Esophagus (tissue), 2 donors: Measurements from ENCODE around the gene TMEM120A. TPM values are rescaled to one million over a fixed set of nuclear protein-coding genes. Genes with fewer than 3 reads are reported as not detected.

Experiments
- H3K27ac ChIP-seq, 2 donors: one replicate each; pipeline ENCODE4 v1.5.1; 2013; ENCODE audit warnings: low read depth in 2 of 2, mild to moderate bottlenecking in 2 of 2, inconsistent platforms in 1 of 2, low read length in 1 of 2, moderate library complexity in 1 of 2
- H3K27me3 ChIP-seq, 2 donors: one replicate each; pipeline ENCODE4 v1.6.1; 2013; ENCODE audit warnings: low read length in 2 of 2, control low read depth in 1 of 2, mild to moderate bottlenecking in 1 of 2; ENCODE audit not compliant: insufficient read depth in 2 of 2, control insufficient read depth in 1 of 2
- H3K36me3 ChIP-seq, 2 donors: one replicate each; pipeline ENCODE4 v1.6.1; 2013; ENCODE audit warnings: low read length in 1 of 2; ENCODE audit not compliant: control insufficient read depth in 2 of 2, insufficient read depth in 2 of 2
- H3K4me1 ChIP-seq, 2 donors: one replicate each; pipeline ENCODE4 v1.6.1; 2013; ENCODE audit warnings: low read length in 1 of 2; ENCODE audit not compliant: control insufficient read depth in 2 of 2, insufficient read depth in 2 of 2
- H3K4me3 ChIP-seq, 2 donors: one replicate each; pipeline ENCODE4 v1.5.1; 2013; ENCODE audit warnings: low read length in 2 of 2, mild to moderate bottlenecking in 2 of 2, low read depth in 1 of 2, moderate library complexity in 1 of 2
- H3K9me3 ChIP-seq, 2 donors: one replicate each; pipeline ENCODE4 v1.6.1; 2013; ENCODE audit warnings: mild to moderate bottlenecking in 2 of 2, low read depth in 1 of 2, low read length in 1 of 2, moderate library complexity in 1 of 2; ENCODE audit not compliant: control insufficient read depth in 2 of 2, insufficient read depth in 1 of 2
- WGBS, 2 donors: extraction: QIAGEN DNeasy Blood & Tissue Kit; methylation state at CpG; one replicate each; pipeline ENCODE4 v1.1.7; 2013; 5-methylcytosine and 5-hydroxymethylcytosine counted together
- polyA plus RNA-seq, 2 donors: library from polyadenylated mRNA; stranded (reverse); fragments of 200-250 nt; gene quantifications; one replicate each; pipeline ENCODE4 v1.2.3, GENCODE V29; 2013
- donor health status: healthy with polysubstance abuse.
- donor health status: Bipolar disorder and iron deficiency.

The TMEM120A gene
- polyA plus RNA-seq, 2 donors = 43.8 to 51.0 TPM

GRCh38 chr7:75998038-75998437, 3.6 kb upstream of the TMEM120A start:
- H3K4me1 ChIP-seq = peaks cover 0 to 11% of the 10 kb centered on the region in 2 donors
- no peak overlapping the region for H3K4me3 ChIP-seq
- no peaks in the 10 kb centered on the region for H3K27me3 ChIP-seq
- WGBS, 2 donors = 96 to 98% methylated on average over 1 of the region's 1 CpG
- no peak overlapping the region for H3K27ac ChIP-seq
- H3K9me3 ChIP-seq = no peaks in the 10 kb centered on the region
- H3K36me3 ChIP-seq = peaks cover 2 to 23% of the 10 kb centered on the region in 2 donors

DNA sequence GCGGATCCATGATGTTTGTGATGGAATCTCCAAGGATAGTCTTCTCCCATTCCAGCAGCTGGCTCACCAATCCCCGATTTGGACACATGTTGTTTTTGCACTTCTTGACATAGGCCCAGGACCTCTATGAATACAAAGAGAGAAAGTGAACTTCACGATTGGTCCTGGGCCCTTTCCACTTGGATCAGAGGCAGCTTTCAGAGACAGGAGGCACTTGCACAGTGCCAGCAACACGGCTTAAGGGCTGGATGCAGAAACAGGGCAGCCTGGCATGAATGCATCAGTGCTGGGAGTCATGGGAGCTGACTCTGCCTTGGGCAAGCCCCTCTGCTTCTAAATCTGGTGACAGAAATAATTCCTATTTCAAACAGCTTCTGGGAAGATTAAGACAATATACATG, 2.1 kb upstream of the TMEM120A start:
- Histone ChIP-seq H3K4me1 (peaks cover 0 to 13% of the 10 kb centered on the region in 2 donors), H3K27ac (no peak overlapping the region), H3K36me3 (peaks cover 2 to 19% of the 10 kb centered on the region in 2 donors), H3K4me3 (no peak overlapping the region), H3K27me3 (no peaks in the 10 kb centered on the region), H3K9me3 (no peaks in the 10 kb centered on the region)
- 61 to 73% methylated on average over 4 of the region's 4 CpGs for WGBS, 2 donors

DNA sequence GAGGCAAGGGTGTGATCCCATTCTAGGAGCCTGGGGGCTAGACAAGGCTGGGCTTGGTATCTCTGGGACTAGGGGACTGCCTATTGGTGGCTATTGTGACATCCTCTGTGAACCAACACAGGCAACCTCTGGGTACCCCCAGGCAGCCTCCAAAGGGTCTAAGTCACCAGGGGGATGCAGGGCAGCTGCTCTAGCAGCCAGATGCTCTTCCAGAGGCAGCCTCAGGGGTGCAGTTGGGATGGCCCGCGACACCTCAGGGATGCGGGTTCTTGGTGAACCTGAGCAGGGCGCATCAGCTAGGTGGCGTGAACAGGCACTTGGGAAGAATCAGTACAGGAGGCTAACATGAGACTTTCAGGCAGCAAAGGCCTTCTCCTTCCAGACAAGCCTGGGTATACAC, 1.6 kb upstream of the TMEM120A start:
- Histone ChIP-seq H3K27me3 (no peaks in the 10 kb centered on the region), H3K36me3 (peaks cover 2 to 16% of the 10 kb centered on the region in 2 donors), H3K9me3 (no peaks in the 10 kb centered on the region), H3K4me3 (no peak overlapping the region), H3K27ac (no peak overlapping the region), H3K4me1 (peaks cover 0 to 13% of the 10 kb centered on the region in 2 donors)
- 96 to 100% methylated on average over 5 of the region's 5 CpGs for WGBS, 2 donors

GRCh38 chr7:75995052-75995471, 667 bp upstream of the TMEM120A start:
- H3K4me3 ChIP-seq = peak overlapping the region; percentile 72 to 91
- H3K4me1 ChIP-seq = peaks cover 0 to 13% of the 10 kb centered on the region in 2 donors
- peaks cover 2 to 8% of the 10 kb centered on the region in 2 donors for H3K36me3 ChIP-seq
- H3K27me3 ChIP-seq = no peaks in the 10 kb centered on the region
- H3K9me3 ChIP-seq = no peaks in the 10 kb centered on the region
- peak overlapping the region; percentile 84 to 91 for H3K27ac ChIP-seq
- WGBS, 2 donors = 50 to 55% methylated on average over 11 of the region's 11 CpGs

- Histone ChIP-seq H3K27ac (peak overlapping the region; percentile 88 to 91), H3K4me3 (peak overlapping the region; percentile 72 to 91), H3K27me3 (no peaks in the 10 kb centered on the region), H3K36me3 (peaks cover 2 to 8% of the 10 kb centered on the region in 2 donors), H3K4me1 (peaks cover 0 to 17% of the 10 kb centered on the region in 2 donors), H3K9me3 (no peaks in the 10 kb centered on the region)
- WGBS, 2 donors = 3 to 4% methylated on average over 40 of the region's 40 CpGs
Measured at GRCh38 chr7:75993689-75994387, 557 bp downstream of the TMEM120A start.

- Histone ChIP-seq H3K27ac (peak overlapping the region in 1 of 2 donors; percentile 2), H3K9me3 (no peaks in the 10 kb centered on the region), H3K36me3 (peaks cover 2 to 18% of the 10 kb centered on the region in 2 donors), H3K4me3 (no peak overlapping the region), H3K4me1 (peaks cover 0 to 17% of the 10 kb centered on the region in 2 donors), H3K27me3 (no peaks in the 10 kb centered on the region)
- 85 to 88% methylated on average over 20 of the region's 20 CpGs for WGBS, 2 donors
Measured at GRCh38 chr7:75992083-75992755, 2.2 kb downstream of the TMEM120A start.

GRCh38 chr7:75991531-75992082, 2.8 kb downstream of the TMEM120A start:
- WGBS, 2 donors = 95 to 96% methylated on average over 9 of the region's 9 CpGs
- Histone ChIP-seq H3K9me3 (no peaks in the 10 kb centered on the region), H3K27ac (no peak overlapping the region), H3K4me1 (peaks cover 0 to 17% of the 10 kb centered on the region in 2 donors), H3K4me3 (no peak overlapping the region), H3K27me3 (no peaks in the 10 kb centered on the region), H3K36me3 (peaks cover 6 to 20% of the 10 kb centered on the region in 2 donors)

- H3K4me3 ChIP-seq = no peak overlapping the region
- peaks cover 0 to 18% of the 10 kb centered on the region in 2 donors for H3K4me1 ChIP-seq
- H3K27ac ChIP-seq = peak overlapping the region in 1 of 2 donors; percentile 51
- no peaks in the 10 kb centered on the region for H3K27me3 ChIP-seq
- 48 to 56% methylated on average over 21 of the region's 21 CpGs for WGBS, 2 donors
- peaks cover 8 to 33% of the 10 kb centered on the region in 2 donors for H3K36me3 ChIP-seq
- no peaks in the 10 kb centered on the region for H3K9me3 ChIP-seq
Measured at GRCh38 chr7:75989500-75990388, 4.7 kb downstream of the TMEM120A start.
